GM08714 (cell line): ENCODE results near the gene CNPPD1.

Experiments used
- H3K4me3 ChIP-seq: fragments of 200-500 bp; sonication (Bioruptor generic); 2 replicates; pipeline ENCODE4 v1.5.1; 2014; ENCODE audit warnings: mild to moderate bottlenecking, low read length, inconsistent platforms
- ZNF274 ChIP-seq: IDR thresholded peaks from 2 replicates; pipeline ENCODE4 v1.6.1; 2012; ENCODE audit warnings: mild to moderate bottlenecking, low read depth, low read length

The CNPPD1 gene

GRCh38 chr2:219199470-219200211 lies 22.9 kb upstream of the CNPPD1 start:
- TF ChIP-seq ZNF274 = no peak

GRCh38 chr2:219198974-219199373 lies 22.2 kb upstream of the CNPPD1 start:
- no peak for TF ChIP-seq ZNF274
- no peak overlapping the region for H3K4me3 ChIP-seq

More at GRCh38 chr2:219199470-219200211, 22.9 kb upstream of the CNPPD1 start:
- H3K4me3 ChIP-seq = no peak overlapping the region

- TF ChIP-seq ZNF274 = no peak
- no peak overlapping the region for H3K4me3 ChIP-seq
These were observed 20.7 kb upstream of the CNPPD1 start for GRCh38 chr2:219197388-219197787.

GRCh38 chr2:219186754-219187456 lies 10.2 kb upstream of the CNPPD1 start:
- TF ChIP-seq ZNF274 = no peak

GRCh38 chr2:219184121-219184520 lies 7.4 kb upstream of the CNPPD1 start:
- TF ChIP-seq ZNF274 = no peak
- no peak overlapping the region for H3K4me3 ChIP-seq

More at GRCh38 chr2:219186754-219187456, 10.2 kb upstream of the CNPPD1 start:
- H3K4me3 ChIP-seq = no peak overlapping the region

- no peak overlapping the region for H3K4me3 ChIP-seq
- TF ChIP-seq ZNF274 = no peak
These were observed 6.5 kb upstream of the CNPPD1 start for GRCh38 chr2:219183151-219183772.

- no peak for TF ChIP-seq ZNF274
- no peak overlapping the region for H3K4me3 ChIP-seq
These were observed 5.8 kb upstream of the CNPPD1 start for GRCh38 chr2:219182331-219183150.

- H3K4me3 ChIP-seq = no peak overlapping the region
- TF ChIP-seq ZNF274 = no peak
These were observed 4.8 kb upstream of the CNPPD1 start for GRCh38 chr2:219181531-219181930.

GRCh38 chr2:219180961-219181360 lies 4.2 kb upstream of the CNPPD1 start:
- no peak for TF ChIP-seq ZNF274
- H3K4me3 ChIP-seq = no peak overlapping the region

GRCh38 chr2:219179601-219180465 lies 3.1 kb upstream of the CNPPD1 start:
- no peak for TF ChIP-seq ZNF274

GRCh38 chr2:219178377-219179175 lies 1.9 kb upstream of the CNPPD1 start:
- TF ChIP-seq ZNF274 = no peak

More at GRCh38 chr2:219179601-219180465, 3.1 kb upstream of the CNPPD1 start:
- H3K4me3 ChIP-seq = no peak overlapping the region

More at GRCh38 chr2:219178377-219179175, 1.9 kb upstream of the CNPPD1 start:
- H3K4me3 ChIP-seq = peak overlapping the region; percentile 68
